ENCODE results near the gene HMCN2.

HMCN2 gene

GRCh38 chr9:130263601-130264413 lies 1.8 kb upstream of the HMCN2 start:
- no peaks in the 10 kb centered on the region for H3K4me1 ChIP-seq
- no peak overlapping the region for H3K9ac ChIP-seq
- no peaks in the 10 kb centered on the region for H3K27me3 ChIP-seq (ENCODE audit: control insufficient read depth, insufficient read depth, low read length)
- no peaks in the 10 kb centered on the region for H3K79me2 ChIP-seq
- no peak overlapping the region for H2AFZ ChIP-seq
- no peak overlapping the region for H3K27ac ChIP-seq
- no peaks in the 10 kb centered on the region for H3K9me3 ChIP-seq (ENCODE audit: control insufficient read depth, low read length)
- no peak for TF ChIP-seq CTCF (IDR thresholded peaks at IDR 0.05)
- no peak overlapping the region for H3K4me2 ChIP-seq (ENCODE audit: low read length)
- H3K36me3 ChIP-seq (ENCODE audit: control insufficient read depth, insufficient read depth, low read length), result no peaks in the 10 kb centered on the region
- H3K4me3 ChIP-seq (ENCODE audit: low read depth, low read length), result no peak overlapping the region

GRCh38 chr9:130264414-130265350 lies 878 bp upstream of the HMCN2 start:
- no peak for TF ChIP-seq CTCF (IDR thresholded peaks at IDR 0.05)
- Histone ChIP-seq H3K27me3 (ENCODE audit: control insufficient read depth, insufficient read depth, low read length) (no peaks in the 10 kb centered on the region), H3K79me2 (no peaks in the 10 kb centered on the region), H3K4me3 (ENCODE audit: low read depth, low read length) (no peak overlapping the region), H3K9ac (no peak overlapping the region), H3K27ac (no peak overlapping the region), H3K4me1 (no peaks in the 10 kb centered on the region), H3K4me2 (ENCODE audit: low read length) (no peak overlapping the region), H3K9me3 (ENCODE audit: control insufficient read depth, low read length) (no peaks in the 10 kb centered on the region), H3K36me3 (ENCODE audit: control insufficient read depth, insufficient read depth, low read length) (no peaks in the 10 kb centered on the region), H2AFZ (no peak overlapping the region)

- Histone ChIP-seq H3K4me2 (ENCODE audit: low read length) (no peak overlapping the region), H2AFZ (no peak overlapping the region), H3K27ac (no peak overlapping the region), H3K79me2 (no peaks in the 10 kb centered on the region), H3K9ac (no peak overlapping the region), H3K9me3 (ENCODE audit: control insufficient read depth, low read length) (no peaks in the 10 kb centered on the region), H3K4me1 (no peaks in the 10 kb centered on the region), H3K27me3 (ENCODE audit: control insufficient read depth, insufficient read depth, low read length) (no peaks in the 10 kb centered on the region), H3K36me3 (ENCODE audit: control insufficient read depth, insufficient read depth, low read length) (no peaks in the 10 kb centered on the region), H3K4me3 (ENCODE audit: low read depth, low read length) (no peak overlapping the region)
- TF ChIP-seq CTCF (IDR thresholded peaks at IDR 0.05), result no peak
These were observed 907 bp downstream of the HMCN2 start for GRCh38 chr9:130266236-130267098.

GRCh38 chr9:130267930-130268329 lies 2.4 kb downstream of the HMCN2 start:
- Histone ChIP-seq H3K79me2 (no peaks in the 10 kb centered on the region), H3K4me2 (ENCODE audit: low read length) (no peak overlapping the region), H3K36me3 (ENCODE audit: control insufficient read depth, insufficient read depth, low read length) (no peaks in the 10 kb centered on the region), H3K4me3 (ENCODE audit: low read depth, low read length) (no peak overlapping the region), H3K4me1 (no peaks in the 10 kb centered on the region), H3K27ac (no peak overlapping the region), H2AFZ (no peak overlapping the region), H3K9me3 (ENCODE audit: control insufficient read depth, low read length) (no peaks in the 10 kb centered on the region), H3K9ac (no peak overlapping the region), H3K27me3 (ENCODE audit: control insufficient read depth, insufficient read depth, low read length) (no peaks in the 10 kb centered on the region)
- TF ChIP-seq CTCF (IDR thresholded peaks at IDR 0.05), result no peak

Measured in parathyroid adenoma (tissue), 2 donors.